ENCODE measurements around the gene NGB. TPM values are rescaled to one million over a fixed set of nuclear protein-coding genes. Genes with fewer than 3 reads are reported as not detected.

Gene NGB
- total RNA-seq, 1 donor from 2014 or later = not detected

DNA sequence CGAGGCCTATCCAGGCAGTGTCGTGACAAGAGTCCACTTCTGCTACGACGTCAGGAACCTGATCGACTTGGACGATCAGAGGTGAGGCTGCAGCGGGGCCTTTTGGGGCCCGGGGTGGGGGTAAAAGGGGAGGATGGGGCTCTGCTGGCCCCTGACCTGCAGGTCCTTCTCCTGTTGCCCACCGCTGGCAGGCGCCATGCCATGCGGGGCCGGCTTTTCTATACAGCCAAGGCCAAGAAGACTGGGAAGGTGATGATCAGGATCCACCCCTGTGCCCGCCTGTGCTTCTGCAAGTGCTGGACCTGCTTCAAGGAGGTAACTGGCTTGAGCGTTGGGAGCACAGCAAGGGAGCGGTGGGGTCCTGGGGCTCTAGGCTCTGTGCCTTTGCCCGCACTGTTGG lies 31.6 kb downstream of the NGB start:
- H3K4me1 Mint-ChIP-seq (ENCODE audit: low read depth) = no peaks in the 10 kb centered on the region
- no peak overlapping the region for H3K4me3 Mint-ChIP-seq (ENCODE audit: unreplicated experiment)
- DNase-seq (ENCODE audit: low spot score) = no peak
- H3K9me3 Mint-ChIP-seq (ENCODE audit: low read depth) = no peaks in the 10 kb centered on the region
- H3K36me3 Mint-ChIP-seq (ENCODE audit: low read depth) = peaks cover 3% of the 10 kb centered on the region
- H3K27ac Mint-ChIP-seq (ENCODE audit: unreplicated experiment) = no peak overlapping the region
- H3K27me3 Mint-ChIP-seq (ENCODE audit: low read depth) = no peaks in the 10 kb centered on the region
- TF ChIP-seq CTCF (IDR thresholded peaks at IDR 0.05) = no peak

DNA sequence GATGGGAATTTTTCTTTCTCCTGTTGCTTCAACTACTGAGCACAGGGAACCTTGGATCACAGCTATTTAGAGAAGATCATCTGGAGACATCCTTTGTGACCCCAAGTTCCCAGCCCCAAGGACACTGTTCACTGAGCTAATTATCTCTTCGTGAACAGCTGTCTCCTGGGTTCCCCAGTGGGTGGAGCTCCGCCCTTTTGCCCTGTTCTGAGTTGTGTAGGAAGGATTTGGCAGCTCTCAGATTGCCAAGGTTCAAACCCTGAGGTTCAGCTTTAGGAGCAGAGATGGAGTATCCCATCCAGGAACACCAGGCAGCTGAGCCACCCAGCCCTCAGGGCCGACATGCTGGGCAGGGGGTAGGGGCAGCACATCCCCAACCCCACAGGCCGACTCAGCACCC lies 32.0 kb downstream of the NGB start:
- Mint-ChIP-seq H3K4me3 (ENCODE audit: unreplicated experiment) (no peak overlapping the region), H3K27me3 (ENCODE audit: low read depth) (no peaks in the 10 kb centered on the region), H3K9me3 (ENCODE audit: low read depth) (no peaks in the 10 kb centered on the region), H3K36me3 (ENCODE audit: low read depth) (peaks cover 2% of the 10 kb centered on the region), H3K4me1 (ENCODE audit: low read depth) (no peaks in the 10 kb centered on the region), H3K27ac (ENCODE audit: unreplicated experiment) (no peak overlapping the region)
- DNase-seq (ENCODE audit: low spot score) = no peak
- TF ChIP-seq CTCF (IDR thresholded peaks at IDR 0.05) = no peak

DNA sequence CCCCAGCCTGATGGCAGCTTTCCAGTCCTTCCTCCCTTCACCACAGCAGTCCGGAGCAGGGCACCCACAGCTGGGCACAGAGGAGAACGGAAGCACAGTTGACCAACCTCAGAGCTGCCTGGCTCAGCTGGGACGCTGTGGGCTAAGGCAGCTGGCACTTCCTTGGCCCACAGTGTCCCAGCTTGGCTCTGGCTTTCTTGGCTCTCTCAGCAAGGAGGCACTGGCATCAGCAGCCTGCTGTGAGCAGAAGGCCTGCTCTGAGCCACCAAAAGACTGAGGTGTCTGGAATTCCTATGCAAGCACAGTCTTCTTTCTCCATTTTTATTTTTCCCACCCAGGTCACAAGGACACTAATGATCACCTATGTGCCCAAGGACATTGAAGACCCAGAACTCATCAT lies 32.6 kb downstream of the NGB start:
- H3K27ac Mint-ChIP-seq (ENCODE audit: unreplicated experiment) = no peak overlapping the region
- H3K4me1 Mint-ChIP-seq (ENCODE audit: low read depth) = no peaks in the 10 kb centered on the region
- no peaks in the 10 kb centered on the region for H3K9me3 Mint-ChIP-seq (ENCODE audit: low read depth)
- DNase-seq (ENCODE audit: low spot score) = no peak
- no peaks in the 10 kb centered on the region for H3K36me3 Mint-ChIP-seq (ENCODE audit: low read depth)
- H3K27me3 Mint-ChIP-seq (ENCODE audit: low read depth) = no peaks in the 10 kb centered on the region
- TF ChIP-seq CTCF (IDR thresholded peaks at IDR 0.05) = no peak
- H3K4me3 Mint-ChIP-seq (ENCODE audit: unreplicated experiment) = no peak overlapping the region

GRCh38 chr14:77236814-77237213 lies 34.2 kb downstream of the NGB start:
- no peaks in the 10 kb centered on the region for H3K4me1 Mint-ChIP-seq (ENCODE audit: low read depth)
- H3K27me3 Mint-ChIP-seq (ENCODE audit: low read depth) = no peaks in the 10 kb centered on the region
- DNase-seq (ENCODE audit: low spot score) = no peak
- no peak overlapping the region for H3K27ac Mint-ChIP-seq (ENCODE audit: unreplicated experiment)
- no peaks in the 10 kb centered on the region for H3K9me3 Mint-ChIP-seq (ENCODE audit: low read depth)
- peaks cover under 1% of the 10 kb centered on the region for H3K36me3 Mint-ChIP-seq (ENCODE audit: low read depth)
- no peak overlapping the region for H3K4me3 Mint-ChIP-seq (ENCODE audit: unreplicated experiment)
- no peak for TF ChIP-seq CTCF (IDR thresholded peaks at IDR 0.05)

- peaks cover 2% of the 10 kb centered on the region for H3K27me3 Mint-ChIP-seq (ENCODE audit: low read depth)
- H3K27ac Mint-ChIP-seq (ENCODE audit: unreplicated experiment) = no peak overlapping the region
- DNase-seq (ENCODE audit: low spot score) = no peak
- no peak for TF ChIP-seq CTCF (IDR thresholded peaks at IDR 0.05)
- peaks cover 7% of the 10 kb centered on the region for H3K9me3 Mint-ChIP-seq (ENCODE audit: low read depth)
- H3K4me3 Mint-ChIP-seq (ENCODE audit: unreplicated experiment) = no peak overlapping the region
- no peaks in the 10 kb centered on the region for H3K4me1 Mint-ChIP-seq (ENCODE audit: low read depth)
- peaks cover 9% of the 10 kb centered on the region for H3K36me3 Mint-ChIP-seq (ENCODE audit: low read depth)
These were observed 39.3 kb downstream of the NGB start for GRCh38 chr14:77231721-77232120.
